IPS-18a (cell line): ENCODE data around the gene GABRA4.

Experiments
- H3K27ac ChIP-seq: one replicate; pipeline ENCODE4 v1.5.1; 2013; ENCODE audit warnings: low read length
- H3K27me3 ChIP-seq: one replicate; pipeline ENCODE4 v1.6.1; 2013; ENCODE audit warnings: mild to moderate bottlenecking, low read length; ENCODE audit not compliant: control insufficient read depth, insufficient read depth
- H3K36me3 ChIP-seq: one replicate; pipeline ENCODE4 v1.6.1; 2013; ENCODE audit warnings: low read depth, low read length; ENCODE audit not compliant: control insufficient read depth
- H3K4me1 ChIP-seq: one replicate; pipeline ENCODE4 v1.6.1; 2013; ENCODE audit warnings: low read depth, low read length; ENCODE audit not compliant: control insufficient read depth
- H3K4me3 ChIP-seq: one replicate; pipeline ENCODE4 v1.5.1; 2013; ENCODE audit warnings: low read length
- H3K9ac ChIP-seq: one replicate; pipeline ENCODE4 v1.6.1; 2013; ENCODE audit warnings: mild to moderate bottlenecking, low read length, moderate library complexity
- H3K9me3 ChIP-seq: one replicate; pipeline ENCODE4 v1.6.1; 2013; ENCODE audit warnings: low read depth, low read length; ENCODE audit not compliant: control insufficient read depth

GABRA4 gene

DNA sequence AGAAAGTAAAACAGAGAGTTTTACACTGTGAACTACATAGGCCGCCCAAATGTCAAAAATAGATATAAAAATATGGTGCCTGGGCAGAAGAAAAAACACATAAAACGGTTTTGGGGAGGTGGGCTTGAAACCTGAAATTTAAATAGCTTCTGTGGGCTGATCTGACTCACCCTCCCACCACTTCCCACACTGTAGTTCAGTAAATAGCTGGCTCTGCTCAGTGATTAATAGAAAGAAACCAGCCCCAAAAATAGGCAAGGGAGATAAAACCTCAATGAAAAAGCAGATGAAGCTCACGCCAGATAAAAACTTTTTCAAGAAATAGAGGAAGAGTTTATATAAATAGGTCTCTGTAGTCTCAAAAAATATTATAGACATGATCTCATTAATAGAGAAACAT lies 71.2 kb downstream of the GABRA4 start:
- no peak overlapping the region for H3K4me3 ChIP-seq
- no peaks in the 10 kb centered on the region for H3K4me1 ChIP-seq
- H3K27ac ChIP-seq, result no peak overlapping the region
- H3K36me3 ChIP-seq, result no peaks in the 10 kb centered on the region
- no peak overlapping the region for H3K9ac ChIP-seq
- H3K9me3 ChIP-seq, result no peaks in the 10 kb centered on the region
- H3K27me3 ChIP-seq, result no peaks in the 10 kb centered on the region

DNA sequence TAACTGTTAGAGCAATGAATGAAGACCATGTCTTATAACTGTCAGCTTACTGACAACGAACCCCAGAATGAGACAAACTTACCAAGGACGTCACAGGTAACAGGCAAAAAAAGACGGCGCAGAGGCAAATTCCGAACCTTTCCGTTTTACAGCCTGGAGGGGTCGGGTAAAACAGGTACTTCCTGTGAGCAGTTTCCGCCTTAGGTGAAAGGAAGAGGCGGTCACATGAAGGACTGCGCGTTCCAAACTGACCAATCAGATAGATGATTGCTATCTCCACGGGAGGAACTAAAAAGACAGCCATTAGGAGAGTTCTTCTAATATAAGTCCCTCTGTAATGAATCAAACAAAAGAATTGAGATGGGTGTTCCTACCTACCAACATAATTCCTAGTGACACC lies 84.3 kb downstream of the GABRA4 start, which contains the start of gene COX7B2:
Gene COX7B2 (minus strand): TSS at position 168 of the 400 bp plus-strand sequence. CDS start 174,053 bp downstream, outside the sequence.
- no peaks in the 10 kb centered on the region for H3K4me1 ChIP-seq
- H3K36me3 ChIP-seq, result no peaks in the 10 kb centered on the region
- H3K27ac ChIP-seq, result no peak within 1 kb of the TSS
- no peak within 1 kb of the TSS for H3K4me3 ChIP-seq
- H3K9me3 ChIP-seq, result no peaks in the 10 kb centered on the region
- H3K27me3 ChIP-seq, result no peaks in the 10 kb centered on the region
- no peak within 1 kb of the TSS for H3K9ac ChIP-seq

DNA sequence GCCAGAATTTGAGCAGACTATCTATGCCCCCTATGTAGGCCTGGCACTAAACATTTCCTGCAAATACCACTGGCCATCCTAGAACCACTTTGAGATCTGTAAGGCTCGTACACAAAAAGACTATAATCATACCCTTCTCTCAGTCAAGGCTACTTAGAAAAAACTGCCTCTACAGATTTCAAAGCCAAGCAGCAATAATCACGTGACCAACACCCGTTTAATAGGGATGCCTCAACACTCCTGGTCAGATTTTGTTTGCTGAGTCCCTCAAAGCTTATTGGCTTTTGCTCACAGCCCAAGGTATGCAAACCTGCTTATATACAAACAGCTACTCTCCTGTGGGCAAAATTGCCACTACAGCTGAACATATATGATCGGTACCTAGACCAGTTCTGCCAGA lies 85.2 kb downstream of the GABRA4 start:
- Histone ChIP-seq H3K4me1 (no peaks in the 10 kb centered on the region), H3K27me3 (no peaks in the 10 kb centered on the region), H3K27ac (no peak overlapping the region), H3K9me3 (no peaks in the 10 kb centered on the region), H3K9ac (no peak overlapping the region), H3K4me3 (no peak overlapping the region), H3K36me3 (no peaks in the 10 kb centered on the region)

DNA sequence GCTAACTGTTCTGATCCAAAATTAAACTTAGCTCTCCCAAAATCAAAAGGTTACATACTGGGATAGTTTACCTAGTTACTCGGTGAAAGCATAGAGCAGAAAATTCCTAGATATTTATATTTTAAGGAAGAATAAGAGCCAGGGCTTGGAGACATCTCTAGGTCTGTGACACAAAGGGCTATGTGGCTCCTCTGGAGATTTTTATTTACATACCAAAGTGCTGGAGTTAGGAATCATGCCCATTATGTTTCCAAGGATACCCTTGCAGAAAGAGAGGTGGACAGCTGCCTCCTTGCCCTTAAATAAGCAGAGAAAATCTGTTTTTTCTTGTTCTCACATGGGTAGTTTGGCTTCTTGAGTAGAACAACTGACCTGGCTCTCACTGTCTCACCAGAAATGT lies 93.3 kb downstream of the GABRA4 start:
- Histone ChIP-seq H3K27me3 (no peaks in the 10 kb centered on the region), H3K4me1 (no peaks in the 10 kb centered on the region), H3K4me3 (no peak overlapping the region), H3K27ac (no peak overlapping the region), H3K9ac (no peak overlapping the region), H3K9me3 (no peaks in the 10 kb centered on the region), H3K36me3 (no peaks in the 10 kb centered on the region)

DNA sequence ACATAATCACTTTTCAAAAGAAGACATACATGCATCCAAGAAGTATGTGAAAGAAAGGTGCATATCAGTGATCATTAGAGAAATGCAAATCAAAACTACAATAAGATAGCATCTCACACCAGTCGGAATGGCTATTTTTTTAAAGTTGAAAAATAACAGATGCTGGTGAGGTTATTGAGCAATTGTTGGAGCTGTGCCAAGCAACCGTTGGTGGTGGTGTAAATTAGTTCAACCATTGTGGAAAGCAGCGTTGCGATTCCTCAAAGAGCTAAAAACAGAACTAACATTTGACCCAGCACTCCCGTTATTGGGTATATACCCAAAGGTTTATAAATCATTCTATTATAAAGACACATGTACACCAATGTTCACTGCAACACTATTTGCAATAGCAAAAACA lies 98.6 kb downstream of the GABRA4 start:
- Histone ChIP-seq H3K27ac (no peak overlapping the region), H3K9ac (no peak overlapping the region), H3K27me3 (no peaks in the 10 kb centered on the region), H3K36me3 (no peaks in the 10 kb centered on the region), H3K4me1 (no peaks in the 10 kb centered on the region), H3K4me3 (no peak overlapping the region), H3K9me3 (no peaks in the 10 kb centered on the region)

DNA sequence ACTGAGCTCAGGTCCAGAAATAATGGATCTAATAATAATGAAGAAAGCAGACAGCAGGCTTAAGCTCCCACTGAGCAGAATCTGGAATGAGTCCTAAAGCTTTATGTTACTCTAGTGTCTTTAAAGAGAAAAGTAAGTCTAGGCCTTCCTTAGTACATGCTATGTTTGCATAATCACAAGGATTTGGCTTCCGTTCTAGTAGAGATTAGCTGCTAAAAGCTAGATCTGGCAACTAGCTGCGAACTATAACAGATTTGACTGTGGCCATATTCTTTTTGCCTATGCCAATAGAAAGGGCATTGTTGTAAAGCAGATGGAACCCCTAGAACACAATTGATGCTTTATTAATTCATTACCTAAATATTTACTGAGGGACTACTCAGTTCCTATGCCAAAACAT lies 103.3 kb downstream of the GABRA4 start:
- Histone ChIP-seq H3K4me1 (no peaks in the 10 kb centered on the region), H3K9ac (no peak overlapping the region), H3K27me3 (no peaks in the 10 kb centered on the region), H3K27ac (no peak overlapping the region), H3K9me3 (no peaks in the 10 kb centered on the region), H3K4me3 (no peak overlapping the region), H3K36me3 (no peaks in the 10 kb centered on the region)

DNA sequence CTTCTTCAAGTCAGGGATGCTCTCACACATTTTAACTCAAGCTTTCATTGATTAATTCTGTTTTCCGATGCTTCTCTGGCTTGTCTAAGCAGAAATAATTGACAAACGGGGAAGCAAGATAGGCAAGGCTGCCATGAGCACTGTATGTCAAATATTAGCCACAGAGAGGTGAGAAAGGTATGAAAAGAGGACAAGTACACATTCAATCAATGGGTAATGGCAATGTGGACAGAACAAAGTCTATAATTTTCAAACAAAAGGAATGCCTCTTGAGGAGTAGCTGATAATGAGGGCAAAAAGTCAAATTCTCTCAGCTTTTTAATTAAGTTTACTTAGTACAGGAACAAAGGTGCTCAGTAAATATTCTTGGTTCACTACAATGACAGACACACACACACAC lies 104.0 kb downstream of the GABRA4 start:
- no peaks in the 10 kb centered on the region for H3K27me3 ChIP-seq
- H3K4me1 ChIP-seq, result no peaks in the 10 kb centered on the region
- no peak overlapping the region for H3K27ac ChIP-seq
- H3K4me3 ChIP-seq, result no peak overlapping the region
- no peak overlapping the region for H3K9ac ChIP-seq
- H3K36me3 ChIP-seq, result no peaks in the 10 kb centered on the region
- H3K9me3 ChIP-seq, result no peaks in the 10 kb centered on the region

DNA sequence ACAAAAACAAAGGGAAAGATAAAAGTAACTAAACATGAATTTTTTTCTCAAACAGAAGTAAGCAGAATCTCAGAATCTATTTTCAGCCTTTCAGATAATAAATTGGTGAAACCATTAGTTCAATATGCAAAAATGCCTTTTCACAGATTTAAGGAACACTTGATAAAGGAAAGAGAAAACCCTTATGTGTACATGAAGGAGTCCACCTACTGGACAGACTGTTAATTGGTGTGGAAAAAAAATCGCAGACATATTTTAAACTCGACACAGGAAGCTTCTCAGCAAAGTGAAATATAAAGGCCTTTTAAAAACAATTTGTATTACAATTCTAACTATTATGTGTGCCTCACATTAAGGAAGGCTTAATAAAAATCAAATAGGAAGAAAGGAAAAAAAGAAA lies 106.7 kb downstream of the GABRA4 start:
- no peaks in the 10 kb centered on the region for H3K9me3 ChIP-seq
- no peaks in the 10 kb centered on the region for H3K4me1 ChIP-seq
- no peak overlapping the region for H3K9ac ChIP-seq

DNA sequence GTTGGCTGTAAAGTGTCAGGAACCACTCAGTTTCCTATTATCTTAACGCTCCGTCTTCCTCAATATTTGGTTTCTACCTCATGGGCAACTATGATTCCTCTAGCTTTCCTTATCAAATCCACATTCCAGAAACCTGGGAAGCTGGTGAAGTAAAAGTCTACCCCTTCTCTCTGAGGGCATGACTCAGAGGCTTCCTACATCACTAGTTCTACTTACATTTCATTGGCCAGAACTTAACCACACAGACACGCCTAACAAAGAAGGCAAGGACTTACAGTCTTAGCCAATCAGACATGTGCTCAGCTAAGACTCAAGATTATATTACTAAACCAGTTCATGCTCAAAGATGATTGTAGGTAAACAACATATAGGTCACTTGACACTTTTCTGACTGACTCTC lies 114.7 kb downstream of the GABRA4 start:
- H3K9ac ChIP-seq, result no peak overlapping the region
- H3K27me3 ChIP-seq, result no peaks in the 10 kb centered on the region
- H3K36me3 ChIP-seq, result no peaks in the 10 kb centered on the region
- no peak overlapping the region for H3K4me3 ChIP-seq
- H3K9me3 ChIP-seq, result no peaks in the 10 kb centered on the region
- no peaks in the 10 kb centered on the region for H3K4me1 ChIP-seq
- no peak overlapping the region for H3K27ac ChIP-seq

More for the DNA sequence above, 106.7 kb downstream of the GABRA4 start:
- no peaks in the 10 kb centered on the region for H3K27me3 ChIP-seq
- H3K27ac ChIP-seq, result no peak overlapping the region
- no peaks in the 10 kb centered on the region for H3K36me3 ChIP-seq
- H3K4me3 ChIP-seq, result no peak overlapping the region

DNA sequence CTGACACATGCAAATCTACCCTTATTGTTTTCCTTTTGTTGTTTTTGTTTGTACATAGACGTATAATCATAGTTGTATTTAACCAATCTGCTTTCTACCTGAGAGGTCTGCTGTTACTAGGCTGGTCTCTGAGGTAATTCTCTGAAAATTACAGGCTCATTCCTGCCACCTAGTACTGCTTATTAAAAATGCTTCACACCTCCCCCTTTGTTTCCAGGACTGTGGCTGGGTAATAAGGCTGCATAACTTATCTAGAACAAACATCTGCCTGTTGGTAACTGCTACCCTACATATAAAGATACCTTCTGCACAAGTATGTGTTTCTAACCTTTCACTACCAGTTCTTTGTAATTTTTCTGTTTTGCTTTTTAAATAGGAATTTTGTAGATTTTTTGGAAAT lies 118.6 kb downstream of the GABRA4 start:
- Histone ChIP-seq H3K36me3 (no peaks in the 10 kb centered on the region), H3K9me3 (no peaks in the 10 kb centered on the region), H3K27ac (no peak overlapping the region), H3K4me3 (no peak overlapping the region), H3K9ac (no peak overlapping the region), H3K4me1 (no peaks in the 10 kb centered on the region), H3K27me3 (no peaks in the 10 kb centered on the region)

DNA sequence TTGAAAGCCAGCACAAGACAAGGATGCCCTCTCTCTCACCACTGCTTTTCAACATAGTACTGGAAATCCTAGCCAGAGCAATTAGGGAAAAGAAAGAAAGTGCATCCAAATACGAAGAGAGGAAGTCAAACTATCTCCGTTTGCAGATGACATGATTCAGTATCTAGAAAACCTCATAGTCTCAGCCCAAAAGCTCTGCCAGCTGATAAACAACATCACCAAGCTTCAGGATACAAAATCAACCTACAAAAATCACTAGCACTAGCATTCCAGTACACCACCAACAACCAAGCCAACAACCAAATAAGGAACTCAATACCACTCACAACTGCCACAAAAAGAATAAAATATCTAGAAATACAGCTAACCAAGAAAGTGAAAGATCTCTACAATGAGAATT lies 123.0 kb downstream of the GABRA4 start:
- no peak overlapping the region for H3K27ac ChIP-seq
- no peaks in the 10 kb centered on the region for H3K4me1 ChIP-seq
- H3K27me3 ChIP-seq, result no peaks in the 10 kb centered on the region
- no peak overlapping the region for H3K4me3 ChIP-seq
- H3K9ac ChIP-seq, result no peak overlapping the region
- no peaks in the 10 kb centered on the region for H3K36me3 ChIP-seq
- no peaks in the 10 kb centered on the region for H3K9me3 ChIP-seq
